ENCODE results near the gene FAM216B. TPM values are rescaled to one million over a fixed set of nuclear protein-coding genes. Genes with fewer than 3 reads are reported as not detected.

FAM216B gene
- polyA plus RNA-seq (2013, experiment 1 of 2), result 0.37 TPM
- polyA plus RNA-seq (2013, experiment 2 of 2), result 0.45 TPM

- Histone ChIP-seq H2BK12ac (ENCODE audit: low read length in 2 of 2) (no peak within 1 kb of the TSS), H3K4me2 (ENCODE audit: low read length, poor library complexity, severe bottlenecking) (no peak within 1 kb of the TSS), H4K91ac (ENCODE audit: low read length) (no peak within 1 kb of the TSS), H3K27me3 (ENCODE audit: control insufficient read depth in 1 of 2, insufficient read depth in 1 of 2, low read length in 2 of 2) (peaks cover 0 to 3% of the 10 kb centered on the region in 2 experiments), H3K27ac (ENCODE audit: low read length, poor library complexity, severe bottlenecking) (no peak within 1 kb of the TSS), H3K4me1 (ENCODE audit: control insufficient read depth, insufficient read depth, low read depth, low read length) (peaks cover 2% of the 10 kb centered on the region), H2AK5ac (ENCODE audit: low read length, severe bottlenecking) (no peak within 1 kb of the TSS), H3K4ac (ENCODE audit: low read depth in 1 of 2, low read length in 2 of 2) (no peak within 1 kb of the TSS), H3K36me3 (ENCODE audit: control insufficient read depth in 1 of 2, insufficient read depth in 2 of 2, low read depth in 1 of 2, low read length in 2 of 2) (peaks cover 0 to 88% of the 10 kb centered on the region in 2 experiments), H3K18ac (ENCODE audit: low read depth in 1 of 2, low read length in 2 of 2) (no peak within 1 kb of the TSS), H3K9me3 (ENCODE audit: control insufficient read depth, low read length) (peaks cover 44% of the 10 kb centered on the region), H2AFZ (ENCODE audit: low read depth, low read length) (no peak within 1 kb of the TSS), H2BK120ac (ENCODE audit: low read depth, low read length) (no peak within 1 kb of the TSS), H2BK15ac (ENCODE audit: low read depth, poor library complexity, severe bottlenecking) (no peak within 1 kb of the TSS), H3K14ac (ENCODE audit: low read length in 2 of 2) (no peak within 1 kb of the TSS), H4K8ac (ENCODE audit: low read length) (no peak within 1 kb of the TSS), H2BK5ac (ENCODE audit: low read depth, low read length, poor library complexity, severe bottlenecking) (no peak within 1 kb of the TSS), H3K79me1 (replicated peaks; ENCODE audit: low read length, poor library complexity, severe bottlenecking) (no peaks in the 10 kb centered on the region), H3K4me3 (ENCODE audit: insufficient read depth in 1 of 2, low read depth in 1 of 2, low read length in 2 of 2) (no peak within 1 kb of the TSS), H3K9ac (ENCODE audit: low read length) (no peak within 1 kb of the TSS), H3K23ac (ENCODE audit: low read length in 2 of 2) (no peak within 1 kb of the TSS)
- DNase-seq, result peak; percentile 53
- 100% methylated on average over 1 of the region's 3 CpGs for WGBS
Observed at GRCh38 chr13:42781352-42781751, at the start of gene FAM216B. FAM216B (plus strand) TSS chr13:42781584; CDS start chr13:42784068, 2,484 bp downstream.

DNA sequence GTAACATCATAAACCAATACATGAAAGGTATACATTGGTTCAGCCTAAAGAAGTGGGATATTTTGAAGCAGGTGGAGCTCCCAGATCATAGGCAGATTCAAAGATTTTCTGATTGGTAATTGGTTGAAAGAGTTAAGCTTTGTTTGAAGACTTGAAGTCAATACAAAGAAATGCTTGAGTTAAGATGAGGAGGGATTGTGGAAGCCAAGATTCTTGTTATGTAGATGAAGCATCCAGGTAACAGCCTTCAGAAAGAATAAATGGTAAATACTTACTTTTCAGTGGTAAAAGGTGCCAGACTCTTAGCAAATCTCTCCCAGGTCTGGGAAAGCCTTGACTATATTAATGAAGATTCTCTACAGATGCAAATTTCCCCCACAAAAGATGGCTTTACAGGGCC, 49.3 kb upstream of the FAM216B start:
- no peak for DNase-seq
- no peaks in the 10 kb centered on the region for H3K27me3 ChIP-seq (ENCODE audit: control insufficient read depth in 1 of 2, insufficient read depth in 1 of 2, low read length in 2 of 2)
- no peak overlapping the region for H2BK12ac ChIP-seq (ENCODE audit: low read length in 2 of 2)
- no peak overlapping the region for H2AK5ac ChIP-seq (ENCODE audit: low read length, severe bottlenecking)
- H3K9ac ChIP-seq (ENCODE audit: low read length), result no peak overlapping the region
- no peaks in the 10 kb centered on the region for H3K79me1 ChIP-seq (replicated peaks; ENCODE audit: low read length, poor library complexity, severe bottlenecking)
- no peak overlapping the region for H2BK5ac ChIP-seq (ENCODE audit: low read depth, low read length, poor library complexity, severe bottlenecking)
- H3K14ac ChIP-seq (ENCODE audit: low read length in 2 of 2), result no peak overlapping the region
- no peak overlapping the region for H3K18ac ChIP-seq (ENCODE audit: low read depth in 1 of 2, low read length in 2 of 2)
- no peak overlapping the region for H3K23ac ChIP-seq (ENCODE audit: low read length in 2 of 2)
- H4K8ac ChIP-seq (ENCODE audit: low read length), result no peak overlapping the region
- no peak overlapping the region for H3K4me3 ChIP-seq (ENCODE audit: insufficient read depth in 1 of 2, low read depth in 1 of 2, low read length in 2 of 2)
- no peak overlapping the region for H4K91ac ChIP-seq (ENCODE audit: low read length)
- H2BK120ac ChIP-seq (ENCODE audit: low read depth, low read length), result no peak overlapping the region
- H3K27ac ChIP-seq (ENCODE audit: low read length, poor library complexity, severe bottlenecking), result no peak overlapping the region
- H3K4ac ChIP-seq (ENCODE audit: low read depth in 1 of 2, low read length in 2 of 2), result no peak overlapping the region
- no peak overlapping the region for H3K4me2 ChIP-seq (ENCODE audit: low read length, poor library complexity, severe bottlenecking)
- H3K36me3 ChIP-seq (ENCODE audit: control insufficient read depth in 1 of 2, insufficient read depth in 2 of 2, low read depth in 1 of 2, low read length in 2 of 2), result peaks cover 0 to 3% of the 10 kb centered on the region in 2 experiments
- H2BK15ac ChIP-seq (ENCODE audit: low read depth, poor library complexity, severe bottlenecking), result no peak overlapping the region
- H3K9me3 ChIP-seq (ENCODE audit: control insufficient read depth, low read length), result no peaks in the 10 kb centered on the region
- H3K4me1 ChIP-seq (ENCODE audit: control insufficient read depth, insufficient read depth, low read depth, low read length), result peaks cover 2% of the 10 kb centered on the region
- no peak overlapping the region for H2AFZ ChIP-seq (ENCODE audit: low read depth, low read length)

GRCh38 chr13:42733046-42733445, 48.3 kb upstream of the FAM216B start:
- Histone ChIP-seq H4K91ac (ENCODE audit: low read length) (no peak overlapping the region), H3K4me3 (ENCODE audit: insufficient read depth in 1 of 2, low read depth in 1 of 2, low read length in 2 of 2) (no peak overlapping the region), H2AK5ac (ENCODE audit: low read length, severe bottlenecking) (no peak overlapping the region), H3K4ac (ENCODE audit: low read depth in 1 of 2, low read length in 2 of 2) (no peak overlapping the region), H2AFZ (ENCODE audit: low read depth, low read length) (no peak overlapping the region), H3K79me1 (replicated peaks; ENCODE audit: low read length, poor library complexity, severe bottlenecking) (no peaks in the 10 kb centered on the region), H3K4me2 (ENCODE audit: low read length, poor library complexity, severe bottlenecking) (no peak overlapping the region), H2BK12ac (ENCODE audit: low read length in 2 of 2) (no peak overlapping the region), H3K27me3 (ENCODE audit: control insufficient read depth in 1 of 2, insufficient read depth in 1 of 2, low read length in 2 of 2) (no peaks in the 10 kb centered on the region), H3K18ac (ENCODE audit: low read depth in 1 of 2, low read length in 2 of 2) (no peak overlapping the region), H2BK120ac (ENCODE audit: low read depth, low read length) (no peak overlapping the region), H3K9me3 (ENCODE audit: control insufficient read depth, low read length) (no peaks in the 10 kb centered on the region), H3K23ac (ENCODE audit: low read length in 2 of 2) (no peak overlapping the region), H3K4me1 (ENCODE audit: control insufficient read depth, insufficient read depth, low read depth, low read length) (peaks cover 2% of the 10 kb centered on the region), H2BK5ac (ENCODE audit: low read depth, low read length, poor library complexity, severe bottlenecking) (no peak overlapping the region), H3K27ac (ENCODE audit: low read length, poor library complexity, severe bottlenecking) (no peak overlapping the region), H3K9ac (ENCODE audit: low read length) (no peak overlapping the region), H3K14ac (ENCODE audit: low read length in 2 of 2) (no peak overlapping the region), H2BK15ac (ENCODE audit: low read depth, poor library complexity, severe bottlenecking) (no peak overlapping the region), H3K36me3 (ENCODE audit: control insufficient read depth in 1 of 2, insufficient read depth in 2 of 2, low read depth in 1 of 2, low read length in 2 of 2) (peaks cover 0 to 3% of the 10 kb centered on the region in 2 experiments), H4K8ac (ENCODE audit: low read length) (no peak overlapping the region)
- no peak for DNase-seq
- 100% methylated on average over 1 of the region's 2 CpGs for WGBS

DNA sequence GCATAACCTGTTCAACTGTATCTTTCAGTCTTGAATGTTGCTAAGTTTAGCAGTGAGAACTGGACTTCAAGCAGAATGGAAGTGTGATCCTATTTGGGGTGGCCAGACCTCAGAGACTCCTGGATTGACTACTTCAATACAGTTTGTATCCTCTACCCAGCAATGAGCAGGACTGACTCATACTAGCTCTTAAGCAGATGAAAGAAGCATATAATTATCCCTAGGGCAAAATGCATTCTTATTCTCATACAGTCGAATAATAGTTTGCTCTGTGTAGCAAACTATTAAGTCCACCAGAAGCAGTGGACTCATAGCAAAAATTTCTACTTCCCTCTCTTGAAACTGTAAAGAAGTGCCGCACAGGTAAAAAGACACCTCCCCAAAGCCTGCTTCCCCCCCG, 46.4 kb upstream of the FAM216B start:
- H3K9me3 ChIP-seq (ENCODE audit: control insufficient read depth, low read length), result no peaks in the 10 kb centered on the region
- peak overlapping the region in 1 of 2 experiments; percentile 24 for H3K18ac ChIP-seq (ENCODE audit: low read depth in 1 of 2, low read length in 2 of 2)
- H2BK12ac ChIP-seq (ENCODE audit: low read length in 2 of 2), result no peak overlapping the region
- no peak overlapping the region for H3K23ac ChIP-seq (ENCODE audit: low read length in 2 of 2)
- no peak overlapping the region for H2AFZ ChIP-seq (ENCODE audit: low read depth, low read length)
- no peak overlapping the region for H2BK120ac ChIP-seq (ENCODE audit: low read depth, low read length)
- no peak for DNase-seq
- no peaks in the 10 kb centered on the region for H3K4me1 ChIP-seq (ENCODE audit: control insufficient read depth, insufficient read depth, low read depth, low read length)
- no peak overlapping the region for H3K4me3 ChIP-seq (ENCODE audit: insufficient read depth in 1 of 2, low read depth in 1 of 2, low read length in 2 of 2)
- WGBS, result 98% methylated on average over 3 of the region's 3 CpGs
- H3K4ac ChIP-seq (ENCODE audit: low read depth in 1 of 2, low read length in 2 of 2), result no peak overlapping the region
- H4K8ac ChIP-seq (ENCODE audit: low read length), result no peak overlapping the region
- no peak overlapping the region for H2BK15ac ChIP-seq (ENCODE audit: low read depth, poor library complexity, severe bottlenecking)
- H4K91ac ChIP-seq (ENCODE audit: low read length), result no peak overlapping the region
- H2AK5ac ChIP-seq (ENCODE audit: low read length, severe bottlenecking), result no peak overlapping the region
- no peak overlapping the region for H3K9ac ChIP-seq (ENCODE audit: low read length)
- no peak overlapping the region for H2BK5ac ChIP-seq (ENCODE audit: low read depth, low read length, poor library complexity, severe bottlenecking)
- no peak overlapping the region for H3K14ac ChIP-seq (ENCODE audit: low read length in 2 of 2)
- no peak overlapping the region for H3K4me2 ChIP-seq (ENCODE audit: low read length, poor library complexity, severe bottlenecking)
- H3K79me1 ChIP-seq (replicated peaks; ENCODE audit: low read length, poor library complexity, severe bottlenecking), result no peaks in the 10 kb centered on the region
- peaks cover 0 to 3% of the 10 kb centered on the region in 2 experiments for H3K36me3 ChIP-seq (ENCODE audit: control insufficient read depth in 1 of 2, insufficient read depth in 2 of 2, low read depth in 1 of 2, low read length in 2 of 2)
- H3K27me3 ChIP-seq (ENCODE audit: control insufficient read depth in 1 of 2, insufficient read depth in 1 of 2, low read length in 2 of 2), result no peaks in the 10 kb centered on the region
- H3K27ac ChIP-seq (ENCODE audit: low read length, poor library complexity, severe bottlenecking), result no peak overlapping the region

Measured in mesenchymal stem cell (in vitro differentiated cells and primary cell).